Neuron (in vitro differentiated cells): ENCODE results near the gene CYBA.
"Not testable (repeated sequence)": the region's sequence is repeated elsewhere in the genome, so short reads cannot be mapped to it uniquely, and the experiment has no call there.

Experiments used
- H2AFZ ChIP-seq: one replicate; pipeline ENCODE4 v1.6.1; 2013; ENCODE audit warnings: low read depth, mild to moderate bottlenecking, inconsistent platforms, low read length, moderate library complexity
- H3K27me3 ChIP-seq: one replicate; pipeline ENCODE4 v1.6.1; 2013; ENCODE audit warnings: low read length; ENCODE audit not compliant: insufficient read depth
- H3K36me3 ChIP-seq: one replicate; pipeline ENCODE4 v1.6.1; 2013; ENCODE audit warnings: low read length; ENCODE audit not compliant: insufficient read depth
- H3K4me1 ChIP-seq: one replicate; pipeline ENCODE4 v1.6.1; 2013; ENCODE audit warnings: low read length; ENCODE audit not compliant: insufficient read depth
- H3K4me3 ChIP-seq: 2 replicates; pipeline ENCODE4 v1.5.1; 2013; ENCODE audit warnings: mild to moderate bottlenecking, low read length, moderate library complexity
- H3K9me3 ChIP-seq: one replicate; pipeline ENCODE4 v1.6.1; 2013; ENCODE audit warnings: low read length

CYBA gene

DNA sequence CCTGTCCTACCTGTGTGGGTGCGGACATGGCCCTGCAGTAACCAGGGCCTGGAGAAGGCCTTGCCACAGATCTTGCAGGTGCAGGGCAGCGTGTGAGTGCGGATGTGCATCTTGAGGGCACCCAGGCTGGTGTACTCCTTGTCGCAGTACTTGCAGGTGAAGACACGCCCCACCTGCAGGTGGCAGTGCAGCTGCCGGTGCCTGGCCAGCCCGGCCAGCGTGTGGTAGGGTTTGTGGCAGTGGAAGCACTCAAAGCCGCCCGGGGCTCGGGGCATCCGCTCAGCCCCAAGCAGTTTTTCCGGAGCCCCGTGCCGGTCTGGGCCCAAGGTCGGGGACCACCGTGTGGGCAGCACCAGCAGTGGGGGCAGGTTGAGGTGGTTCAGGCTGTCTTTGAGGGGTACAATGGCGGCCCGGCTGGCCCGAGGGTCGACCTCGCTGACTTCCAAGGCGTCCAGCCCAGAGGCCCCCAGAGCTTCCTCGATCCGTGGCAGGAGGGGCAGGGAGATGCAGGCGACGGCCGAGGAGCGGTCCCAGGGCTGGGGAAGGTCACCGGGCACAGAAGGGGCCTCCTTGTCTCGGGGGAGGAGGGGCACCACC, 30.3 kb upstream of the CYBA start:
- no peaks in the 10 kb centered on the region for H3K9me3 ChIP-seq
- no peak overlapping the region for H2AFZ ChIP-seq
- peaks cover 19% of the 10 kb centered on the region for H3K27me3 ChIP-seq
- H3K4me3 ChIP-seq: no peak overlapping the region
- no peaks in the 10 kb centered on the region for H3K36me3 ChIP-seq
- peaks cover 11% of the 10 kb centered on the region for H3K4me1 ChIP-seq

DNA sequence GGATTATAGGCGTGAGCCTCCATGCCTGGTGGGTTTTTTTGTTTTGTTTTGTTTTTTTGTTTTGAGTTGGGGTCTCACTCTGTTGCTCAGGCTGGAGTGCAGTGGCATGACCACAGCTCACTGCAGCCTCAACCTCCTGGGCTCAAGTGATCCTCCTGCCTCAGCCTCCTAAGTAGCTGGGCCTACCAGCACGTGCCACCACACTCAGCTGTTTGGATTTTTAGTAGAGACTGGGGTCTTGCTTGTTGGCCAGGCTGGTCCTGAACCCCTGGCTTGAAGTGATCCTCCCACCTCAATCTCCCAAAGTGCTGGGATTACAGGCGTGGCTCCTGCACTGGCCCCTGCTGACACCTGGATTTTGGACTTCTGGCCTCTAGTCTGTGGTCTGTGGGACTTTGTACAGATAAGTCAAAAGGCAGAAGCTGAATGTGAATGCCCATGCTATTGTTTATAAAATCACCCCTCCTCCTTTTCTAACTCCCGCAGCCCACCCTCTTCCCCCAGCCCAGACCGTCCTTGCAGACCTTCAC, 29.8 kb upstream of the CYBA start:
- Histone ChIP-seq H3K36me3 (no peaks in the 10 kb centered on the region), H3K4me1 (peaks cover 5% of the 10 kb centered on the region), H3K4me3 (no peak overlapping the region), H3K27me3 (peaks cover 19% of the 10 kb centered on the region), H3K9me3 (no peaks in the 10 kb centered on the region), H2AFZ (no peak overlapping the region)

DNA sequence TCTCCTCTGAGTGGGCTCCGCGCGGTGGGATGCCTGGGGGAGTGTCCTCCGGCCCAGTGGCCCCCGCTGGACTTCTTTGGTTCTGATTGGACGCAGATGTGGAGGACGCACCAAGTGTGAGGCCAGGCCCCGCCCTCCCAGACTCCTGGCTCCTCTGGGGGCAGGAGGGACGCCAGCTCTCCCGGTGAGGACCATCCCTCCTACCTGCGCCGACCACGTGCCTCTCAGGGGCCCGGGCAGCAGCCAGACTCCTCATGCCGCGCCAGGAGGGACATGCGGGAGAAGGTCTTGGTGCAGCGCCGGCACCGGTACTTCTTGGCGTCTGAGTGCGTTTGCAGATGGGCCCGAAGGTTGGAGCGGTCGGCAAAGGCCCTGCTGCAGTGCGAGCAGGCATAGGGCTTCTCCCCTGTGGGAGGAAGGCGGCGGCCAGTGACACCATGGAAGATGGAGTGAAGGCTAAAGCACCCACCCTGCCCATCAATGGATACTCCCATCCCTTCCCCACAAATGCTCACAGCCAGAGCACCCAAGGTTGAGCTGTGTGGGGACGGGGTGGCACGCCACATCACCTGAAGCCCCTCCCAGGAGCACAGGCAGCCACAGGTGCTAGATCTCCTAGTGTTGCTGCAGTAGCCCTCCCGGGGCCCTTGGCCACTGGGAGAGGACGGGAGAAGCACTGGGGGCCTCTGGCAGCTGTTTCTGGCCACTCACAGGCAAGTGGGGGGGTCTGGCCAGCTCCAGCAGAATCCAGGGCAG, 27.5 kb upstream of the CYBA start:
- Histone ChIP-seq H3K36me3 (no peaks in the 10 kb centered on the region), H3K4me1 (peaks cover 5% of the 10 kb centered on the region), H2AFZ (no peak overlapping the region), H3K27me3 (no peaks in the 10 kb centered on the region), H3K4me3 (no peak overlapping the region), H3K9me3 (no peaks in the 10 kb centered on the region)

DNA sequence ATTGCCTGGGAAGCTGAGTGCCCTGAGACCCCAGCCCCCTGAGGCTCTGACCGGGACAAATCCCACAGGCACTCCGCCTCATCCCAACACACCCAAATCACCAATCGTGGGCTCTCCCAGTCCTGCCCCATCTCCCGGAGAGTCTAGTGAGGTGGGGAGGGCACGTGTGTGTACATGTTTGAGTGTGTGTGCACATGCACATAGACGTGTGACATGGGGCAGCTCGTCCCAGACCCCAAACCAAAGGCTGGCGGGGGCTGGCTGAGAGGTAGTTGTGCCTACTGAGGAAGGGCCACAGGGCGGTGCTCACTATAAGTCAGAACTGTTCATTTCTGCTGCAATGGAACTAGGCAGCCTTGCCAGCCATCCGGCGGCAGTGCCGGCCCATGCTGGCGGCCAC, 26.9 kb upstream of the CYBA start:
- no peak overlapping the region for H3K4me3 ChIP-seq
- no peak overlapping the region for H2AFZ ChIP-seq
- H3K9me3 ChIP-seq: no peaks in the 10 kb centered on the region
- no peaks in the 10 kb centered on the region for H3K36me3 ChIP-seq
- peaks cover 5% of the 10 kb centered on the region for H3K4me1 ChIP-seq
- no peaks in the 10 kb centered on the region for H3K27me3 ChIP-seq

DNA sequence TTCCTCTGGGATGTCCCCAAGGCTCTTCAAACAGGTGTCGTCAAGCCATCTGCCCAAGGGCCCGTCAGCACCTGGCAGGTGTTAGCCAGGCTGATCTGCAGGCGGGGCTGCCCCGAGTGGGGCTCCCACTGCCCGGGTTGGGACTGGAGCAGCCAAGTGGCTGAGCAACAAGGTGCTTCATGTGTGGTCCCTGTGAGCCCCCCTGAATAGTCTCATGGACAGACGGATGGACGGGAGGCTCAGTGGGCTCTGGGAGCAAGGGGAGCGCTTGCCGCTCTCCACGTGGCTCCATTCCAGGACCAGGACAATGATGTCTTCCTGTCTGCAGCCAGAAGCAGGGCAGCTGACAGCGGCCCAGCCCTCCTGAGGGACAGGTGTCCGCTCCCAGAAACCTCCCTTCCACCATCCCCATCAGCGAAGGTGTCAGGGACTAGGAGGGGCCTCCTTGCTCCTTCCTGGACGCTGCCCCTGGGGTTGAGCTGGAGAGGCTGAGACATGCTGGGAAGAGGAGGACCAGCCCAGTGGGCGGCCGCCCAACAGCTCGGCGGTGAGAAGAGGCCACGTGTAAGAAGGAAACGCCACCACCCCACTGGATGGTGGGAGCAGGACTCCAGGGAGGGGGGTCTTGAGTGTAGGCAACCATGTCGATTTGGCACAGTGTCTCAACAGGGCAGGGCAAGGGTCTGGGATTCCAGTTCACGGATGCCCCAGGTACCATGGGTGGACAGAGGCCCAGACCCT, 25.8 kb upstream of the CYBA start:
- H3K27me3 ChIP-seq: no peaks in the 10 kb centered on the region
- H3K9me3 ChIP-seq: no peaks in the 10 kb centered on the region
- no peak overlapping the region for H3K4me3 ChIP-seq
- H3K36me3 ChIP-seq: no peaks in the 10 kb centered on the region
- no peak overlapping the region for H2AFZ ChIP-seq
- peaks cover 2% of the 10 kb centered on the region for H3K4me1 ChIP-seq

DNA sequence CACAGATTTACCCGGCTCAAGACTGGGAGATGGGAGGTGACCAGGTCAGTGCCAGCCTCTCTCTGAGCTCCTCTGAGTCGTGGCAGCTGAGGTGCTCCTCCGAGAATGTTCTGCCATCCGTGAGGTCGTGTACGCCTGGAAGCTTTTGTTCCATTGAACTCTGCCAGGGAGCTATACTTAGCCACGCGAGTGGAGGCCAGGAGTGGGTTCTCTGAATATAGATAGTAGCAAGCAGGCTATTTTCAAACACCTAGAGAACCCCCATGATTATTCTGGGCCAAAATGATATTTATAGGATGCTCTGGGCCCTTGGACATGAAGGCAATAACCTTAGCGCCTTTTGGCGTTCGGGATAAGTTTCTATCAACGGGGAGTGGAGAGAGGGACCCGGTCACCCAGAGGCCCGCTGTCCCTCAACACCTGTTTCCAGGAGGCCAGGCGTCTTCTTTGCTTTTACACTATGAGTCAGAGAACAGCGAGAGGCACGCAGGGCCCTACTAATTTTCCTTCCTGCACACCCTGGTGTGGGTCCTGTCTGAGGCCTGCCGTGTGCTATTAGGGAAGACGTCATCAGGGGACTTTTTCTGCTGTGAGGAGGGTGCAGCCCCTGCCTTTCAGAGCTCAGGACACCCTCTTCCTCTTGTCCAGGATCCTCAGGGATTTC, 23.0 kb upstream of the CYBA start:
- Histone ChIP-seq H2AFZ (no peak overlapping the region), H3K36me3 (no peaks in the 10 kb centered on the region), H3K27me3 (no peaks in the 10 kb centered on the region), H3K4me1 (no peaks in the 10 kb centered on the region), H3K4me3 (no peak overlapping the region), H3K9me3 (no peaks in the 10 kb centered on the region)

DNA sequence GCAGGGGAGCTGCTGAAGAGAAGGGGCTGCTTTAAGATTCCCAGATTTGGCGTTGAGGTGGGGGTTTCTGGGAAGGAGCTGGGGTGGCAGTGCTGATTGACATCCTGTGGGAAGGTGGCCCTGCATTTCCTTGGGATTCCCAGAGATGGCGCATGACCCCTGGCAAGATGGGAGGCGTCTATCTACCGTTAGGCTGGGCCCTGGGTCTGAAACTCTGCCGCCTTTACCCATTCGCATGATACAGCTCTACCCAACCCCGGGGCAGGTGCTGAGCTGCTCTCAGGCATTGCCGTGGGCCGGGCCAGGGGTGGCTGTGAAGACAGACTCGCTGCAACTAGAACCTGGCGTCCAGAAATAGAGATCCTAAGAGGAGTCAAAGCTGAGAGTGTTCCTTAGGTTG, 21.9 kb upstream of the CYBA start:
- H2AFZ ChIP-seq: no peak overlapping the region
- H3K9me3 ChIP-seq: no peaks in the 10 kb centered on the region
- H3K4me3 ChIP-seq: no peak overlapping the region
- H3K4me1 ChIP-seq: no peaks in the 10 kb centered on the region
- H3K27me3 ChIP-seq: no peaks in the 10 kb centered on the region
- H3K36me3 ChIP-seq: peaks cover 2% of the 10 kb centered on the region

DNA sequence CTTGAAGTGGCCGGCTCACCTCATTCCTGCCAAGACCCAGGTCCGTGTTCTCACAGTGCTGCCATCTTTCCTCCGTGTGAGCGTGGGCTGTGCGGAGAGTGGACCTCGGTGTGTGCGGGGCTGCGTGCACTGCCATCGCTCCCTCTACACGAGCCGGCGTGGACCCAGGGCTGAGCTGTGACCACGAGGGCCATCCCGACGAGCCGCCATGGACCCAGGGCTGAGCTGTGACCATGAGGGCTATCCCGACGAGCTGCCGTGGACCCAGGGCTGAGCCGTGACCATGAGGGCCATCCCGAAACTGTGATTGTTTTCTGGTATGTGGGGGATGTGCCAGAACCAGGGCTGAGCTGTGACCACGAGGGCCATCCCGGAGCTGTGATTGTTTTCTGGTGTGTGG, 21.0 kb upstream of the CYBA start:
- H2AFZ ChIP-seq: no peak overlapping the region
- H3K36me3 ChIP-seq: peaks cover 2% of the 10 kb centered on the region
- no peaks in the 10 kb centered on the region for H3K4me1 ChIP-seq
- no peaks in the 10 kb centered on the region for H3K9me3 ChIP-seq
- no peaks in the 10 kb centered on the region for H3K27me3 ChIP-seq
- no peak overlapping the region for H3K4me3 ChIP-seq

DNA sequence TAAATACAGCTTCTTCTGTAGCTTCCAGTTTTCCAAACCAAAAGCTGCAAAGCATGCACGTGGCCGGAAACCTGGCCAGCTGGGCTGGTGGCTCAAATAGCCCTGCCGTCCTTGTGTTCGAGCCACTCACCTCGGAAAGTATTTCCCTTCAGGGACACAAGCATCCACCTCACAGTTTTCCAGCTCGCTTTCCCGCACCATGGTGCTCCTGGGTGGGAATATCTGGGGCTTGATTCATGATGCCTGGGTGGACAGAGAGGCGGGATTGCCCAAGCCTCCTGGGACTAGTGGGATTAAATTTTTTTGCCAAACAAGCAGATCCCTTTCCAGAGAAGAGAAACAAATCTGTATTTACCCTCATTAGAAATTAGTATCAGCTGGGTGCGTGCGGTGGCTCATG, 19.1 kb upstream of the CYBA start:
- Histone ChIP-seq H2AFZ (no peak overlapping the region), H3K27me3 (no peaks in the 10 kb centered on the region), H3K4me3 (no peak overlapping the region), H3K9me3 (no peaks in the 10 kb centered on the region), H3K4me1 (no peaks in the 10 kb centered on the region), H3K36me3 (peaks cover 10% of the 10 kb centered on the region)

DNA sequence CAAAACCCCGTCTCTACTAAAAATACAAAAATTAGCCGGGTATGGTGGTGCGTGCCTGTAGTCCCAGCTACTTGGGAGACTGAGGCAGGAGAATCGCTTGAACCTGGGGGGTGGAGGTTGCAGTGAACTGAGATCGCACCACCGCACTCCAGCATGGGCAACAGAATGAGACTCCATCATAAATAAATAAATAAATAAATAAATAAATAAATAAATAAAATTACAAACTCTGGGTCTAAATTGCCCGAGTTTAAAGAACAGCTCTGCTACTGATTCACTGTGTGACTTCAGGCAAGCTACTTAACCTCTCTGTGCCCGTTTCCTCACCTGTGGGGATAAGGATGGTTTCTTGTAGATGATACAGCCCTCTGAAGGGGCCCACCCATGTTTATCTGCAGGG, 18.6 kb upstream of the CYBA start:
- H3K36me3 ChIP-seq, H3K4me3 ChIP-seq, H2AFZ ChIP-seq, H3K27me3 ChIP-seq, H3K4me1 ChIP-seq, H3K9me3 ChIP-seq: not testable (repeated sequence)

DNA sequence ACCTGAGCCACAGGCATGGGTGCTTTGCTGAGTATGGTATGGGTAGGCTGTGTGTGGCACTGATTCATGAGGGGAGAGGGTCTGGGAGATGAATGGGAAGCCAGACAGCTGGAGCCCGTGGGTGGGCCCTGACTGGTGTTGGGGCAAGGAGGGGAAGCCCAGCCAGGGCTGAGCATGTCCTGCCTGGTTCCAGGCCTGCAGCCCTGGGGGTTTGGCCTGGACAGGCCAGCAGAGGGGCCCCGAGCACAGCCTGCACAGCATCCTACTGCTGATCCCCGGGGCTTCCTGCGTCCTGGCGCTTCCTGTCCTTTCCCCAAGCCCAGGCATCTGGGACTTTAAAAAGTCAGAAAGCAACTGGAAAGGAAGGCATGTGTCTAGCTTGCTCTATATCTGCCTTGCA, 16.6 kb upstream of the CYBA start:
- Histone ChIP-seq H3K36me3 (peaks cover 10% of the 10 kb centered on the region), H3K27me3 (no peaks in the 10 kb centered on the region), H2AFZ (no peak overlapping the region), H3K4me1 (no peaks in the 10 kb centered on the region), H3K9me3 (no peaks in the 10 kb centered on the region), H3K4me3 (no peak overlapping the region)

DNA sequence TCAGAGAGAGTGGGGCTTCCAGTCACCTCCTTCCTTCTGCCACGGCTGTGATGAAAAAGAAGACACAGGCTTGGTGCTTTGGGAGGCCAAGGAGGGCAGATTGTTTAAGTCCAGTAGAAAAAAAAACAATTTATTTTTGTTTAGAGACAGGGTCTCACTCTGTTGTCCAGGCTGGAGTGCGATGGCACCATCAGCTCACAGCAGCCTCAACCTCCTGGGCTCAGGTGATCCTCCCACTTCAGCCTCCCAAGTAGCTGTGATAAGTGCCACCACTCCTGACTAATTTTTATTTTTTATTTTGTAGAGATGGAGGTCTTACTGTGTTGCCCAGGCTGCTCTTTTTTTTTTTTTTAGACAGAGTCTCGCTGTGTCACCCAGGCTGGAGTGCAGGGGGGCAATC, 14.7 kb upstream of the CYBA start:
- Histone ChIP-seq H3K36me3 (peaks cover 10% of the 10 kb centered on the region), H3K4me3 (no peak overlapping the region), H2AFZ (no peak overlapping the region), H3K9me3 (no peaks in the 10 kb centered on the region), H3K27me3 (no peaks in the 10 kb centered on the region), H3K4me1 (peaks cover 11% of the 10 kb centered on the region)

DNA sequence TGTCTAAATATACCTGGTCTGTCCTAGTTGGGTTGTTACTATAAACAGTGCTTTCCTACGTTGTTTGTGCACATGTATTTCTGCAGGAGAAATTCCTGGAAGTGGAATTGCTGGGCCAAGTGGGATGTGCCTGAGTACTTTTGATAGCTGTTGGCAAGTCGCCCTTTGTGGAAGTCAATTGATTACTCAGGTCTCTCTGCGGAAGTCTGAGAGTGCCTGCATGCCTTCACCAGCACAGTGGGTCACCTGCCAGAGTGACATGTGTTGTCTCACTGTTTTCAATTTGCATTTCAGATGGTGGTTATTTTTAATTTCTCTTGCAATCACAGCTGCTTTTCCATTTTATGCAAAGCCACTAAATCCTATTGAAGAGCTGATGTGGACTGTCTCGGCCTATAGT, 14.3 kb upstream of the CYBA start:
- no peak overlapping the region for H3K4me3 ChIP-seq
- H3K36me3 ChIP-seq: peaks cover 11% of the 10 kb centered on the region
- H3K27me3 ChIP-seq: no peaks in the 10 kb centered on the region
- H3K9me3 ChIP-seq: no peaks in the 10 kb centered on the region
- H2AFZ ChIP-seq: no peak overlapping the region
- H3K4me1 ChIP-seq: peaks cover 11% of the 10 kb centered on the region
